Astrocyte of the spinal cord (primary cell): ENCODE data around the gene CHKB.
"Not testable (repeated sequence)": the region's sequence is repeated elsewhere in the genome, so short reads cannot be mapped to it uniquely, and the experiment has no call there.

Experiments
- DNase-seq: peaks from one replicate; pipeline ENCODE4 v3.0.0; 2011; ENCODE audit warnings: low read depth, low spot score
- H3K4me3 ChIP-seq: 2 replicates; pipeline ENCODE4 v1.5.1; 2011; ENCODE audit warnings: low read depth, mild to moderate bottlenecking, low read length, moderate library complexity
- in situ Hi-C: cut with HindIII; loops from 2 replicates; pipeline ENCODE4 v1.10.0; 2017; ENCODE audit warnings: low sequenced_read_pairs
- TF ChIP-seq, protein P1 (sequence below): IDR thresholded peaks from 2 replicates; pipeline ENCODE4 v1.5.1; 2012; ENCODE audit warnings: low read depth, mild to moderate bottlenecking, low read length, inconsistent platforms

Gene CHKB

GRCh38 chr22:50621356-50621880, 38.8 kb upstream of the CHKB start:
- in situ Hi-C loops, result no loop called here
- DNase-seq, result no peak
- TF ChIP-seq, protein P1, sequence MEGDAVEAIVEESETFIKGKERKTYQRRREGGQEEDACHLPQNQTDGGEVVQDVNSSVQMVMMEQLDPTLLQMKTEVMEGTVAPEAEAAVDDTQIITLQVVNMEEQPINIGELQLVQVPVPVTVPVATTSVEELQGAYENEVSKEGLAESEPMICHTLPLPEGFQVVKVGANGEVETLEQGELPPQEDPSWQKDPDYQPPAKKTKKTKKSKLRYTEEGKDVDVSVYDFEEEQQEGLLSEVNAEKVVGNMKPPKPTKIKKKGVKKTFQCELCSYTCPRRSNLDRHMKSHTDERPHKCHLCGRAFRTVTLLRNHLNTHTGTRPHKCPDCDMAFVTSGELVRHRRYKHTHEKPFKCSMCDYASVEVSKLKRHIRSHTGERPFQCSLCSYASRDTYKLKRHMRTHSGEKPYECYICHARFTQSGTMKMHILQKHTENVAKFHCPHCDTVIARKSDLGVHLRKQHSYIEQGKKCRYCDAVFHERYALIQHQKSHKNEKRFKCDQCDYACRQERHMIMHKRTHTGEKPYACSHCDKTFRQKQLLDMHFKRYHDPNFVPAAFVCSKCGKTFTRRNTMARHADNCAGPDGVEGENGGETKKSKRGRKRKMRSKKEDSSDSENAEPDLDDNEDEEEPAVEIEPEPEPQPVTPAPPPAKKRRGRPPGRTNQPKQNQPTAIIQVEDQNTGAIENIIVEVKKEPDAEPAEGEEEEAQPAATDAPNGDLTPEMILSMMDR, result no peak
- no peak overlapping the region for H3K4me3 ChIP-seq

DNA sequence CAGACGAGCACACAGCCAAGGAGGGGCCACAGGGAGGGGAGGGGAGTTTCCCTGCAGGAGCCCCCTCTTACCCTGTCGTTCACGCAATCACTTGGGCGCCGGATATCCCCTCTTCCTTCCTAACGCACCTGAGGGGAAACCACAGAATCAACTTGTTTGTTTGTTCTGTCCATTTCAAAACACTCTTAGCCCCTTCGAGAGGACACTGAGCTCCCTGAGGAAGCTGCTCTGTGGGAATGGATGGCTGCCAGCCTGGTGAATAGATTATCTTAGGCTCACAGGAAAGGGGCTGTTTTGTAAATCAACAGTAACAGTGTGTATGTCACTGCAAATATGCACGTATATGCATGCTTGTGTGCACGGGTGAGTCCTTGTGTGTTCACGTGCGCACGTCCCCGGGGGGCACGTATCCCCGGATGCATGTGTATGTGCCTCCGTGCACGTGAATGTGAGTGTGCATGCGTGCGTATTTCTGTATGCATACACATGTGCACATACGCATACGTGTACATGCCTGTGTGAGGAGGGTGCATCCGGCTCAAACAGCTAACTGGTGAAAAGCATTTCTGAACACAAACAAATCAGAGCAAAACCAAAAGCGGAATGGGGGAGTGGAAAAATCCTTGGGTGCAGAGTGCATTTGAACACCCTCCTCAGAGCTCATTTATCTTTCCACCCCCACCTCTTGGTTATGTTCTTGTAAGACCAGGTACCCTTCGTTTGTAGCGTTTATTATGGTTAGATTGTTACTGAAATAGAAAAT, 38.1 kb upstream of the CHKB start:
- H3K4me3 ChIP-seq, result no peak overlapping the region
- TF ChIP-seq, protein P1, result no peak
- DNase-seq, result peak; percentile 7
- in situ Hi-C loops, result no loop called here

GRCh38 chr22:50614296-50614695, 31.6 kb upstream of the CHKB start:
- H3K4me3 ChIP-seq, in situ Hi-C loops, DNase-seq: not testable (repeated sequence)

GRCh38 chr22:50613291-50613981, 30.8 kb upstream of the CHKB start:
- H3K4me3 ChIP-seq, result no peak overlapping the region
- no peak for DNase-seq
- in situ Hi-C loops, result no loop called here
- TF ChIP-seq, protein P1, result no peak

DNA sequence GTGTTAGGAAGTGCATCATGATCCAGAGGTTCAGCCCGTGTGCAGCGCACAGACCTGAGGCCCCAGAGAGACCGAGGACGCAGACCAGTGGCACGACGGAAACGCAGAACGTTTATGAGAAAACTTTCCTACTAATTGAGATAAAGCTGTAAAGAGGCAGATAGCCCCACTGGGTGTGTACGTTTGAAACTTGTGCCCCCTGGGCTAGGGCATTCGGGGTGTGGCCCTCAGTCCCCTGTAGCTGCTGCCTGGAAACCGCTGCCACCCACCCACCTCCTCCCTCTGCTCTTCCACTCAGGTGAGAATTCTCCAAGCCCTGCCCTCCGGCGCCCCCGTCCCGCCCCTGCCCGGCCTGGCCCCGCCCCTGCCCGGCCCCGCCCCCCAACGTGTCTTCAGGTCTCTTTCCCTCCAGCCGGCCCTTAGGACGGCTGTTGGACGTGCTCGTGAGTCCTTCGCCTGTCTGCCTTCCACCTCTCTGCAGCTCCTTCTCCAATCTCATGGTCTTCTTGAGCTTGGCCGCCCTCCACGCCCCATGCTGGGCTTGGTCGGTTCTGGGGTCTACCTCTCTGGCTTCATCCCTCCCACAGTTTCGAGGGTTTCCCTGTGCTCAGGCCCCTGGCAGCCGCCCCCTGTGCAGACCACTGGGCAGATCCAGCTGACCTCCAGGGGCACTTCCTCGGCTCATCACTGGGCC, 30.0 kb upstream of the CHKB start:
- DNase-seq, result no peak
- in situ Hi-C loops, result no loop called here
- TF ChIP-seq, protein P1, result no peak
- H3K4me3 ChIP-seq, result no peak overlapping the region

- H3K4me3 ChIP-seq, result no peak overlapping the region
- in situ Hi-C loops, result no loop called here
- no peak for DNase-seq
- TF ChIP-seq, protein P1, result no peak
Observed at GRCh38 chr22:50612168-50612527, 29.5 kb upstream of the CHKB start.
